T-cell (primary cell): Measurements from ENCODE around the gene KRT16. TPM values are rescaled to one million over a fixed set of nuclear protein-coding genes. Genes with fewer than 3 reads are reported as not detected.
"Not testable (repeated sequence)": the region's sequence is repeated elsewhere in the genome, so short reads cannot be mapped to it uniquely, and the experiment has no call there.

ENCODE experiments used
- ATAC-seq, 4 experiments: fragments of 200-7000 bp in 3 of 4; fragments of 150-1000 bp in 1 of 4; cut with Tn5 transposase; replicated peaks in 1 of 4; 1 replicate in 3 of 4; 2 replicates in 1 of 4; pipeline ENCODE4 v1.10.0; 2021; ENCODE audit warnings: moderate library complexity in 3 of 4, mild to moderate bottlenecking in 2 of 4, moderate number of reproducible peaks in 1 of 4
- CTCF ChIA-PET, 2 donors: fragments of 300-600 bp; sonication (Branson Sonifier 250); formaldehyde crosslinking; loops; one replicate each; lab custom pipeline; 2022; ENCODE audit warnings: antibody characterized with exemption in 2 of 2; lab: Charles Lee
- POLR2A ChIA-PET, 2 donors: fragments of 300-600 bp; sonication (Branson Sonifier 250); formaldehyde crosslinking; loops; one replicate each; lab custom pipeline; 2022; ENCODE audit warnings: antibody characterized with exemption in 2 of 2; lab: Charles Lee
- DNase-seq, 35 experiments: peaks; one replicate each; pipeline versions ENCODE4 v3.0.0 to v3.0.0-alpha.2; 2013 to 2023
- H3K27ac ChIP-seq: one replicate; pipeline ENCODE4 v1.5.1; 2013; ENCODE audit warnings: low read length
- H3K27me3 ChIP-seq, 2 experiments: replicated peaks in 1 of 2; 1 replicate in 1 of 2; 2 replicates in 1 of 2; pipeline versions ENCODE4 v1.6.1 to v1.7.0; 2013; ENCODE audit warnings: low read length in 1 of 2, mixed read lengths in 1 of 2; ENCODE audit not compliant: control insufficient read depth in 2 of 2, insufficient read depth in 2 of 2; ENCODE audit errors: extremely low read depth in 1 of 2
- H3K36me3 ChIP-seq, 2 donors: 1 replicate in 1 of 2; 2 replicates in 1 of 2; pipeline versions ENCODE4 v1.6.1 to v1.7.0; 2013; ENCODE audit warnings: low read length in 1 of 2; ENCODE audit not compliant: control insufficient read depth in 2 of 2, insufficient read depth in 1 of 2; ENCODE audit errors: extremely low read depth in 1 of 2
- H3K4me1 ChIP-seq, 2 experiments: 1 replicate in 1 of 2; 2 replicates in 1 of 2; pipeline versions ENCODE4 v1.6.1 to v1.7.0; 2013; ENCODE audit warnings: low read length in 2 of 2, mixed read lengths in 1 of 2; ENCODE audit not compliant: insufficient read depth in 2 of 2, control insufficient read depth in 1 of 2; ENCODE audit errors: extremely low read depth in 1 of 2
- H3K4me3 ChIP-seq, 2 donors: 1 replicate in 1 of 2; 2 replicates in 1 of 2; pipeline versions ENCODE4 v1.5.1 to v1.7.0; 2013; ENCODE audit warnings: mild to moderate bottlenecking in 2 of 2, low read length in 1 of 2, moderate library complexity in 1 of 2; ENCODE audit not compliant: control insufficient read depth in 1 of 2; ENCODE audit errors: extremely low read depth in 1 of 2
- H3K9me3 ChIP-seq: 2 replicates; pipeline ENCODE4 v1.7.0; 2013
- H3K27ac Mint-ChIP-seq, 2 donors: one replicate each; pipeline ENCODE4 v1.8.0; 2020 to 2021; ENCODE audit warnings: mild to moderate bottlenecking in 2 of 2, mixed read lengths in 2 of 2
- H3K27me3 Mint-ChIP-seq, 2 donors: one replicate each; pipeline ENCODE4 v1.8.0; 2021 to 2022; ENCODE audit warnings: mixed read lengths in 2 of 2
- H3K36me3 Mint-ChIP-seq: one replicate; pipeline ENCODE4 v1.8.0; 2021; ENCODE audit warnings: mixed read lengths
- H3K4me1 Mint-ChIP-seq, 3 donors: one replicate each; pipeline ENCODE4 v1.8.0; 2020 to 2022; ENCODE audit warnings: mixed read lengths in 3 of 3, mild to moderate bottlenecking in 1 of 3
- H3K4me3 Mint-ChIP-seq, 3 donors: one replicate each; pipeline ENCODE4 v1.8.0; 2020 to 2022; ENCODE audit warnings: mild to moderate bottlenecking in 3 of 3, mixed read lengths in 3 of 3, moderate library complexity in 3 of 3
- H3K9me3 Mint-ChIP-seq, 3 donors: one replicate each; pipeline ENCODE4 v1.8.0; 2020 to 2022; ENCODE audit warnings: mixed read lengths in 3 of 3
- WGBS: methylation state at CpG from one replicate; pipeline ENCODE4 v1.1.5; 2013; ENCODE audit warnings: missing lambda C conversion rate; ENCODE audit not compliant: insufficient coverage; 5-methylcytosine and 5-hydroxymethylcytosine counted together
- total RNA-seq, 35 experiments: library from RNA in 6 of 35; stranded (reverse) in 6 of 35; fragments of 120-200 nt in 1 of 35; gene quantifications; one replicate each; pipeline versions ENCODE4 v1.2.1 to v1.2.4 and lab custom pipeline; 2013 to 2026

Gene KRT16
- total RNA-seq, 5 donors from 2014 or later (not counting 1 experiment from before 2014, with no cell fraction given), result not detected

DNA sequence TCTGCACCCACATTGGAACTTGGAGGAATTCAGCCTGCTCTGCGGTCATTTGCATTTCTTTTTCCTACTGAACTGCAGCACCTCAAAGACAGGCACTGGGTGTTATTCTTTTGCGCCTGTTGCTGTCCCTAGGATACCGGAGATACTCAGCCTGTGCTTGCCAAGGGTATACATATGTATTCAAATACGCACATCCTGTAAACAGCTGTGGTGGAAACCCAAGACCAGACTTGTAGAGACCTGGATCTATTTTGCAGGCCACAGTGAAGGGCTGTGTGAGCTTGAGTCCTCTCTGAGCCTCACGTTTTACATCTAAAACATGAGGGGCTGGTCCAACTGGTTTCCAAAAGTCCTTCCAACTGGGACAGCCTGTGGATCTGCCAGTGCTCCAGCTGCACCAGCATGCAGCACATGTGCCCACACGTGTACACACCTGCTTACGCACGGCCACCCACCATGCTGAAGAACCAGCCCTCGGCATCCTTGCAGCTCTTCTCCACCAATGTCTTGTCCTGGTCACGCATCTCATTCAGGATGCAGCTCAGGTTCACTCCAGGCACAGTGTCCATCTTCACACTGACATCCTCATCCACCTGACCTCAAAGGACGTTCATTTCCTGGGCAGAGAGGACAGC lies 16.2 kb upstream of the KRT16 start:
- H3K27me3 Mint-ChIP-seq, result peaks cover 0 to 16% of the 10 kb centered on the region in 2 donors
- H3K27me3 ChIP-seq, result peaks cover 0 to 20% of the 10 kb centered on the region in 2 experiments
- H3K4me3 ChIP-seq, CTCF ChIA-PET, ATAC-seq, H3K4me1 Mint-ChIP-seq, DNase-seq, H3K4me3 Mint-ChIP-seq, H3K36me3 ChIP-seq, POLR2A ChIA-PET, H3K9me3 ChIP-seq, H3K4me1 ChIP-seq, H3K9me3 Mint-ChIP-seq, H3K27ac ChIP-seq, H3K27ac Mint-ChIP-seq, H3K36me3 Mint-ChIP-seq: not testable (repeated sequence)
- WGBS, result 82% methylated on average over 3 of the region's 11 CpGs

DNA sequence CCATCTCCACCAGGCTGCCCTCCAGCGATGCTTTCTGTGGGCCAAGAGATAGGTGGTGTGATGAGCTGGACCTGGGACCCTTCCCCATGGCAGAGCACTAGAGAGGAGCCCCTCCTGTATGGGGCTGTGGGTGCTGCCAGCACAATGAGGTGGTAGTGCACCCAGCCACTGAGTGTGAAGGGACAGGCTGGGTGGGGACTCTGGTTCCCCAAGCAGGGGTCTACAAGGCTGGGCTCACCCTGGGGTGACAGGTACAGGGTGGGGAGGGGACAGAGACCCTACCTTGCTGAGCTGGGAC lies 15.5 kb upstream of the KRT16 start:
- H3K4me3 ChIP-seq, POLR2A ChIA-PET, H3K9me3 ChIP-seq, H3K9me3 Mint-ChIP-seq, ATAC-seq, H3K36me3 ChIP-seq, CTCF ChIA-PET, H3K4me3 Mint-ChIP-seq, DNase-seq, H3K36me3 Mint-ChIP-seq, H3K27ac ChIP-seq, H3K27ac Mint-ChIP-seq, H3K4me1 ChIP-seq, H3K4me1 Mint-ChIP-seq: not testable (repeated sequence)
- no CpG with 5 or more reads among the region's 1 CpG for WGBS
- H3K27me3 Mint-ChIP-seq, result peaks cover 0 to 16% of the 10 kb centered on the region in 2 donors
- H3K27me3 ChIP-seq, result peaks cover 0 to 24% of the 10 kb centered on the region in 2 experiments

GRCh38 chr17:41627316-41628072 lies 14.9 kb upstream of the KRT16 start:
- Histone ChIP-seq H3K27me3 (peaks cover 0 to 24% of the 10 kb centered on the region in 2 experiments), H3K36me3 (no peaks in the 10 kb centered on the region), H3K4me1 (no peaks in the 10 kb centered on the region), H3K9me3 (no peaks in the 10 kb centered on the region), H3K4me3 (no peak overlapping the region), H3K27ac (no peak overlapping the region)
- Mint-ChIP-seq H3K9me3 (no peaks in the 10 kb centered on the region), H3K27me3 (peaks cover 0 to 16% of the 10 kb centered on the region in 2 donors), H3K27ac (no peak overlapping the region), H3K36me3 (no peaks in the 10 kb centered on the region), H3K4me1 (no peaks in the 10 kb centered on the region), H3K4me3 (no peak overlapping the region)
- 83% methylated on average over 19 of the region's 23 CpGs for WGBS
- no peak for DNase-seq
- no peak for ATAC-seq
- ChIA-PET CTCF (no interaction called here), POLR2A (no interaction called here)

- H3K9me3 ChIP-seq, H3K4me1 ChIP-seq, H3K27ac ChIP-seq, H3K4me1 Mint-ChIP-seq, H3K4me3 Mint-ChIP-seq, H3K9me3 Mint-ChIP-seq, H3K4me3 ChIP-seq, POLR2A ChIA-PET, H3K27ac Mint-ChIP-seq, CTCF ChIA-PET, H3K36me3 Mint-ChIP-seq, H3K36me3 ChIP-seq, ATAC-seq, DNase-seq: not testable (repeated sequence)
- WGBS, result 90% methylated on average over 3 of the region's 5 CpGs
- peaks cover 0 to 24% of the 10 kb centered on the region in 2 experiments for H3K27me3 ChIP-seq
- H3K27me3 Mint-ChIP-seq, result peaks cover 0 to 16% of the 10 kb centered on the region in 2 donors
Observed at GRCh38 chr17:41626914-41627295, 14.3 kb upstream of the KRT16 start.

- CTCF ChIA-PET, H3K4me3 Mint-ChIP-seq, H3K9me3 Mint-ChIP-seq, H3K9me3 ChIP-seq, ATAC-seq, DNase-seq, POLR2A ChIA-PET, H3K36me3 ChIP-seq, H3K27ac ChIP-seq, H3K4me3 ChIP-seq, H3K36me3 Mint-ChIP-seq, H3K27ac Mint-ChIP-seq, H3K4me1 ChIP-seq, H3K4me1 Mint-ChIP-seq: not testable (repeated sequence)
- H3K27me3 Mint-ChIP-seq, result peaks cover 0 to 19% of the 10 kb centered on the region in 2 donors
- 87% methylated on average over 14 of the region's 17 CpGs for WGBS
- peaks cover 0 to 24% of the 10 kb centered on the region in 2 experiments for H3K27me3 ChIP-seq
Observed at GRCh38 chr17:41626028-41626913, 13.7 kb upstream of the KRT16 start.

- Histone ChIP-seq H3K4me1 (no peaks in the 10 kb centered on the region), H3K27me3 (peaks cover 0 to 24% of the 10 kb centered on the region in 2 experiments), H3K9me3 (no peaks in the 10 kb centered on the region), H3K27ac (no peak overlapping the region), H3K4me3 (no peak overlapping the region), H3K36me3 (no peaks in the 10 kb centered on the region)
- H3K27ac Mint-ChIP-seq, result no peak overlapping the region
- H3K4me1 Mint-ChIP-seq, result no peaks in the 10 kb centered on the region
- H3K9me3 Mint-ChIP-seq, result no peaks in the 10 kb centered on the region
- no peak overlapping the region for H3K4me3 Mint-ChIP-seq
- DNase-seq (no peak), ATAC-seq (no peak)
- peaks cover 0 to 18% of the 10 kb centered on the region in 2 donors for H3K27me3 Mint-ChIP-seq
- ChIA-PET CTCF (no interaction called here), POLR2A (no interaction called here)
- WGBS, result 78% methylated on average over 16 of the region's 16 CpGs
- H3K36me3 Mint-ChIP-seq, result no peaks in the 10 kb centered on the region
Observed at GRCh38 chr17:41625602-41626001, 13.0 kb upstream of the KRT16 start.
